ENCODE results near the gene TEKT2. TPM values are rescaled to one million over a fixed set of nuclear protein-coding genes. Genes with fewer than 3 reads are reported as not detected.

TEKT2 gene
- total RNA-seq, 1 experiment from 2014 or later, result 0.20 TPM

GRCh38 chr1:36088265-36088576 is 4.3 kb downstream of the TEKT2 start:
- H3T11ph ChIP-seq (ENCODE audit: low read length), result no peak overlapping the region
- no CpG with 5 or more reads among the region's 8 CpGs for whole genome bisulfite sequencing (ENCODE audit: extremely low coverage, insufficient read length, low lambda C conversion rate)
- no peak overlapping the region for H4K5ac ChIP-seq (ENCODE audit: insufficient read length, low read depth, low read length)
- H3K4me1 ChIP-seq (ENCODE audit: insufficient read depth, low read length), result no peaks in the 10 kb centered on the region
- H3K4ac ChIP-seq (ENCODE audit: low read depth, low read length), result no peak overlapping the region
- no peaks in the 10 kb centered on the region for H3K27me3 ChIP-seq (ENCODE audit: insufficient read depth, low read length)
- H4K8ac ChIP-seq (replicated peaks; ENCODE audit: insufficient read length, low read depth, low read length), result no peak overlapping the region
- H2AK5ac ChIP-seq (ENCODE audit: insufficient read length, low read length), result no peak overlapping the region
- H3K56ac ChIP-seq (ENCODE audit: insufficient read length, low read depth, low read length), result no peak overlapping the region
- H3K27ac ChIP-seq (ENCODE audit: insufficient read length, low read depth, low read length), result no peak overlapping the region
- H2BK5ac ChIP-seq (ENCODE audit: insufficient read length, low read length), result no peak overlapping the region
- H3K4me1 Mint-ChIP-seq, result peaks cover 17 to 25% of the 10 kb centered on the region in 2 experiments
- H3K14ac ChIP-seq (ENCODE audit: insufficient read depth, low read length), result 0 out of 2 replicates have a peak overlapping the region, but pooled peaks have one; percentile 56
- no peak overlapping the region for H2BK20ac ChIP-seq (ENCODE audit: low read depth, low read length, poor library complexity, severe bottlenecking)
- peaks cover 10% of the 10 kb centered on the region for H3K27me3 Mint-ChIP-seq (ENCODE audit: low read depth)
- no peaks in the 10 kb centered on the region for H4K20me1 ChIP-seq (ENCODE audit: control insufficient read depth, insufficient read depth, insufficient read length)
- no peak overlapping the region for H4K91ac ChIP-seq (ENCODE audit: insufficient read length, low read depth, low read length)
- no peak for DNase-seq
- H3K9ac ChIP-seq (ENCODE audit: extremely low read depth, insufficient read length, low read length), result no peak overlapping the region
- no peak overlapping the region for H3K23ac ChIP-seq (ENCODE audit: insufficient read length, low read depth, low read length)
- H2BK15ac ChIP-seq (ENCODE audit: low read depth, low read length), result no peak overlapping the region
- H2BK120ac ChIP-seq (ENCODE audit: low read depth, low read length, poor library complexity, severe bottlenecking), result no peak overlapping the region
- H3K4me3 Mint-ChIP-seq, result peak overlapping the region; percentile 26 to 32; a peak in 2 of 5 replicates
- H3K9me3 Mint-ChIP-seq, result no peaks in the 10 kb centered on the region; a peak in 1 of 5 replicates
- no peaks in the 10 kb centered on the region for H3K9me3 ChIP-seq (ENCODE audit: control insufficient read depth, low read depth, low read length)
- H3K23me2 ChIP-seq (ENCODE audit: insufficient read length, low read depth, low read length, poor library complexity, severe bottlenecking), result peaks cover 14% of the 10 kb centered on the region
- H3K79me1 ChIP-seq (ENCODE audit: insufficient read depth, low read depth, low read length, poor library complexity, severe bottlenecking), result no peaks in the 10 kb centered on the region
- H3K18ac ChIP-seq (ENCODE audit: insufficient read length, low read depth, low read length), result peak overlapping the region; percentile 44
- no peak overlapping the region for H2BK12ac ChIP-seq (ENCODE audit: insufficient read length, low read depth, low read length)
- peak overlapping the region; percentile 91 for H3K4me2 ChIP-seq (ENCODE audit: insufficient read depth, insufficient read length, low read length)
- no peak overlapping the region for H3K27ac Mint-ChIP-seq
- H2AFZ ChIP-seq (ENCODE audit: low read length), result no peak overlapping the region
- no peak for TF ChIP-seq CTCF (conservative IDR thresholded peaks at IDR 0.05)
- H3K36me3 Mint-ChIP-seq (ENCODE audit: insufficient read depth in 1 of 3, low read depth in 3 of 3), result peaks cover 18 to 26% (median 24%) of the 10 kb centered on the region in 3 experiments; a peak in 6 of 7 replicates
- H3K79me2 ChIP-seq (ENCODE audit: insufficient read depth, low read length), result peaks cover 2% of the 10 kb centered on the region; the same call in 1 of the 2 replicates

Measured in H9 (cell line).